ENCODE results near the gene CEP57L1.

CEP57L1 gene

DNA sequence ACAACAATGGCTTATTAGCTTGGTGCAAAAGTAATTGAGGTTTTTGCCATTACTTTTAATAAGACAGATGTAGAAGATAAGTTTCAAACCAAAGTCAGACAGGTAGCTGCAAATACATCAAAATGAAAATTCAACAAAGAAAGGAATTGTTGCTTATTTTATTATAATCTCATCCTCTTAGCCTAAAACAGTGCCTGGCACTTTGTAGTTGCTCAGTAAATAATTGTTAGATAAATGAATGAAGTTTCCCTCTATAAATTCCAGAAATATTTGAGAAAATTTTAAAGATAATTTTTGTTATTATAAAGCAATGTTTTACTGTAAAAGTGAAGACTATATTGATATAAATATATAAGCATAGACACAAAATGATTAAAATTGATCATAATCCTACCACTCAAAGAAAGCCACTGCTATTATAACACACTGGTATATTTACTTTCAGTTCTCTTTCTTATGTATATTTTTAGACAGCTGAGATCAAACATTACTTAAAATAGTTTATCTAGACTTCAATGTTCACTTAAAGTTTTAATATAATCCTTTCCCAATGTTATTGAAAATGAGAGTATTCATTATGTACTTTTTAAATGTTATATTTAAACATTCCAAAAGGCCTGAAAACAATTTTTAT, 43.2 kb upstream of the CEP57L1 start:
- no peak overlapping the region for H3K4me3 ChIP-seq (ENCODE audit: low read length)
- TF ChIP-seq, protein P1, sequence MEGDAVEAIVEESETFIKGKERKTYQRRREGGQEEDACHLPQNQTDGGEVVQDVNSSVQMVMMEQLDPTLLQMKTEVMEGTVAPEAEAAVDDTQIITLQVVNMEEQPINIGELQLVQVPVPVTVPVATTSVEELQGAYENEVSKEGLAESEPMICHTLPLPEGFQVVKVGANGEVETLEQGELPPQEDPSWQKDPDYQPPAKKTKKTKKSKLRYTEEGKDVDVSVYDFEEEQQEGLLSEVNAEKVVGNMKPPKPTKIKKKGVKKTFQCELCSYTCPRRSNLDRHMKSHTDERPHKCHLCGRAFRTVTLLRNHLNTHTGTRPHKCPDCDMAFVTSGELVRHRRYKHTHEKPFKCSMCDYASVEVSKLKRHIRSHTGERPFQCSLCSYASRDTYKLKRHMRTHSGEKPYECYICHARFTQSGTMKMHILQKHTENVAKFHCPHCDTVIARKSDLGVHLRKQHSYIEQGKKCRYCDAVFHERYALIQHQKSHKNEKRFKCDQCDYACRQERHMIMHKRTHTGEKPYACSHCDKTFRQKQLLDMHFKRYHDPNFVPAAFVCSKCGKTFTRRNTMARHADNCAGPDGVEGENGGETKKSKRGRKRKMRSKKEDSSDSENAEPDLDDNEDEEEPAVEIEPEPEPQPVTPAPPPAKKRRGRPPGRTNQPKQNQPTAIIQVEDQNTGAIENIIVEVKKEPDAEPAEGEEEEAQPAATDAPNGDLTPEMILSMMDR (conservative IDR thresholded peaks at IDR 0.05; ENCODE audit: low read depth, low read length): no peak
- no peak for DNase-seq (ENCODE audit: low read depth)

DNA sequence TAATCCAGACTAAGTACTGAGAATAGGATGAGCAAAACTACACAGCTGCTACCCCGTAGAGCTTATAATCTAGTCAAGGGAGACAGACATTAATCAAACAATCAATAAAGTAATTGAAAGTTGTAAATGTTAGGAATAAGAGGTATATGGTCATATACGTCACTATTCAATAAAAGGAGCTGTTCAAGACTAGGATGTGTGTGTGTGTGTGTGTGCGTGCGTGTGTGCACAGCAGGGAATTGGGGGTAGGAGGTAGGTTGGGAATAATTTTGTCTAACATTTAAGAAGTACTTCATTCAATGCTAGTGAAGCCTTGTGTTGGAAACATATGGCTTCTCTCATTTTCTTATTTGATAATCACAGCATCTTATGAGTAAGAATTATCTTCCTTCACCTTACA, 42.5 kb upstream of the CEP57L1 start:
- H3K4me3 ChIP-seq (ENCODE audit: low read length): no peak overlapping the region
- DNase-seq (ENCODE audit: low read depth): no peak
- TF ChIP-seq, protein P1 (conservative IDR thresholded peaks at IDR 0.05; ENCODE audit: low read depth, low read length): no peak

DNA sequence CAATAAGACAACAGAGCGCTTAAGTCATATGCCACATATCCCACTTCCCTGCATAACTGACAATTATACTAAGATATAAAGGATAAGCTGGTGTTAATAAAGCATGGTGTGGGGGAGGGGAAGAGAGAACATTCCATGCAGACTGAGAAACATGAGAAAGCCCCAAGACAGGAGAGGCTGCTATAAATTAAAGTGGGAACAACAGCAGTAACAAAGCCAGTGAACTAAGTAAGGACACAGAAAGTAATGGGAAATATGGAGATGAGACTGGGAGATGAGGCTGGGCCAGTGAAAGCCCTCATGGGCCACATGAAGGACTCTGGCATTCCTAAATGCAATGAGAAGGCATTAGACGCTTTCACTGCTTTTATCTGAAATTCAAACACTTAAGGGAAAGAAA, 42.0 kb upstream of the CEP57L1 start:
- no peak overlapping the region for H3K4me3 ChIP-seq (ENCODE audit: low read length)
- TF ChIP-seq, protein P1 (conservative IDR thresholded peaks at IDR 0.05; ENCODE audit: low read depth, low read length): no peak
- peak; percentile 47 for DNase-seq (ENCODE audit: low read depth)

DNA sequence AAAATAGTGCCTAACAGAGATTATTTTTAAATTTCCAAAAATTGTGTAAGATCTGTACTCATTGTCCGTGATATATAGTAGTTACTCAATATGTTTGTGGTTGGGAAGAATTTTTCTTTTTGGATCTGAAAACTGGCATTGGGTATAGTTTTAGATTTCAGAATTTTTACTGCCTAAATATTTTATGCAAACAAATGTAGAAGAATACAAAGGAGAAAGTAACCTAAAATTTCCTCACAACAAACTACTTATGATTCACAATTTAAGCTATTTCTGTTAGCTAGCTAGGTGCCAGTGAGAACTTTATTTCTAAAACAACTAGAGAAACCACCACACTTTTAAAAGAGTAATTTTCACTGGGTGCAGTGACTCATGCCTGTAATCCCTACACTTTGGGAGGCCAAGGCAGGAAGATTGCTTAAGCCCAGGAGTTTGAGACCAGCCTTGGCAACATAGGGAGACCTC, 39.5 kb upstream of the CEP57L1 start:
- DNase-seq (ENCODE audit: low read depth): no peak
- TF ChIP-seq, protein P1 (conservative IDR thresholded peaks at IDR 0.05; ENCODE audit: low read depth, low read length): no peak
- no peak overlapping the region for H3K4me3 ChIP-seq (ENCODE audit: low read length)

- DNase-seq (ENCODE audit: low read depth): no peak
- H3K4me3 ChIP-seq (ENCODE audit: low read length): no peak overlapping the region
- TF ChIP-seq, protein P1 (conservative IDR thresholded peaks at IDR 0.05; ENCODE audit: low read depth, low read length): no peak
These were observed 38.6 kb upstream of the CEP57L1 start for GRCh38 chr6:109056661-109057060.

GRCh38 chr6:109058620-109059019, 36.7 kb upstream of the CEP57L1 start:
- DNase-seq (ENCODE audit: low read depth): no peak
- TF ChIP-seq, protein P1 (conservative IDR thresholded peaks at IDR 0.05; ENCODE audit: low read depth, low read length): no peak
- no peak overlapping the region for H3K4me3 ChIP-seq (ENCODE audit: low read length)

- no peak overlapping the region for H3K4me3 ChIP-seq (ENCODE audit: low read length)
- TF ChIP-seq, protein P1 (conservative IDR thresholded peaks at IDR 0.05; ENCODE audit: low read depth, low read length): no peak
- DNase-seq (ENCODE audit: low read depth): no peak
These were observed 36.2 kb upstream of the CEP57L1 start for GRCh38 chr6:109059153-109059552.

Data from retinal pigment epithelial cell (primary cell).